K562 (cell line): ENCODE measurements around the gene RCE1. TPM values are rescaled to one million over a fixed set of nuclear protein-coding genes. Genes with fewer than 3 reads are reported as not detected.

Experiments
- DIDO1 ChIP-seq: fragments of 450-650 bp; IDR thresholded peaks from 2 replicates; pipeline ENCODE4 v1.6.1; 2016; ENCODE audit warnings: low read depth, missing biosample characterization, missing genetic modification characterization
- HSF4 ChIP-seq: fragments of 250-450 bp; sonication (Bioruptor Pico); IDR thresholded peaks from 2 replicates; pipeline ENCODE4 v2.1.2; 2022; ENCODE audit warnings: mild to moderate bottlenecking, moderate library complexity, borderline replicate concordance
- JUN ChIP-seq, 2 experiments: sonication (generic) in 1 of 2; formaldehyde crosslinking in 1 of 2; IDR thresholded peaks; 2 replicates each; pipeline versions ENCODE4 v1.6.1 to v1.8.0; 2012 to 2022; ENCODE audit warnings: borderline replicate concordance in 2 of 2, mild to moderate bottlenecking in 2 of 2, improper control_type of control experiment in 1 of 2, low read depth in 1 of 2, low read length in 1 of 2, missing genetic modification reagents in 1 of 2
- KLF6 ChIP-seq: fragments of 250-450 bp; sonication (Bioruptor Pico); IDR thresholded peaks from 2 replicates; pipeline ENCODE4 v1.4.0; 2020; ENCODE audit warnings: mild to moderate bottlenecking, moderate library complexity, borderline replicate concordance
- MEF2D ChIP-seq: conservative IDR thresholded peaks from 2 replicates; pipeline ENCODE4 v1.6.1; 2016; ENCODE audit warnings: low read depth, missing genetic modification characterization, missing compliant biosample characterization
- NR2C2 ChIP-seq, 2 experiments: fragments of 200-800 bp in 1 of 2; sonication (Bioruptor generic) in 1 of 2; sonication (generic) in 1 of 2; formaldehyde crosslinking in 1 of 2; IDR thresholded peaks; 2 replicates each; pipeline versions ENCODE4 v1.6.1 to v1.8.0; 2016 to 2022; ENCODE audit warnings: mild to moderate bottlenecking in 1 of 2, missing compliant biosample characterization in 1 of 2, missing genetic modification characterization in 1 of 2, missing genetic modification reagents in 1 of 2
- SIX5 ChIP-seq, 2 experiments: IDR thresholded peaks; 2 replicates each; pipeline ENCODE4 v1.6.1; 2011; ENCODE audit warnings: low read length in 2 of 2, borderline replicate concordance in 1 of 2, low read depth in 1 of 2, mild to moderate bottlenecking in 1 of 2, moderate library complexity in 1 of 2; ENCODE audit not compliant: insufficient read depth in 1 of 2
- SREBF2 ChIP-seq: sonication (generic); formaldehyde crosslinking; IDR thresholded peaks from 2 replicates; pipeline ENCODE4 v1.4.0; 2020; ENCODE audit warnings: mild to moderate bottlenecking, missing genetic modification reagents
- TCFL5 ChIP-seq: fragments of 250-450 bp; sonication (Bioruptor Pico); conservative IDR thresholded peaks from 2 replicates; pipeline ENCODE4 v1.6.1; 2021; ENCODE audit warnings: mild to moderate bottlenecking, moderate library complexity, matching md5 sums
- TOE1 ChIP-seq, 2 experiments: fragments of 450-650 bp in 1 of 2; sonication (generic) in 1 of 2; formaldehyde crosslinking in 1 of 2; IDR thresholded peaks; 2 replicates each; pipeline versions ENCODE4 v1.7.1 to v1.8.0; 2016 to 2022; ENCODE audit warnings: borderline replicate concordance in 2 of 2, mild to moderate bottlenecking in 2 of 2, antibody characterized with exemption in 1 of 2, inconsistent platforms in 1 of 2, low read depth in 1 of 2, missing genetic modification reagents in 1 of 2, moderate library complexity in 1 of 2
- WHSC1 ChIP-seq: IDR thresholded peaks from one replicate; pipeline ENCODE4 v1.6.1; 2012; ENCODE audit warnings: low read length, control low read depth, inconsistent platforms
- ZNF766 ChIP-seq: fragments of 200-800 bp; sonication (Bioruptor generic); conservative IDR thresholded peaks from 2 replicates; pipeline ENCODE4 v1.6.1; 2016; ENCODE audit warnings: missing genetic modification characterization, missing compliant biosample characterization
- polyA plus RNA-seq, 8 experiments: library from polyadenylated mRNA; depleted of rRNA in 4 of 8; stranded (reverse) in 5 of 8; unstranded in 3 of 8; fragments of >200 nt; fragmentation: Nextera tagmentation in 2 of 8; fragmentation: Illumina TruSeq in 1 of 8; extraction: Ambion mirVana in 2 of 8; extraction: Trizol in 1 of 8; gene quantifications; 2 replicates each; pipeline versions ENCODE4 v1.2.1 to v1.2.3, GENCODE V29; 2011 to 2014; ENCODE audit warnings: inconsistent platforms in 1 of 8, missing spikeins in 1 of 8
- total RNA-seq, 7 experiments: library from RNA; depleted of rRNA in 6 of 7; stranded (reverse); fragments of >200 nt in 6 of 7; fragmentation: Illumina TruSeq in 2 of 7; extraction: Trizol in 2 of 7; gene quantifications; 2 replicates each; pipeline versions ENCODE4 v1.2.1 to v1.2.3, GENCODE V29; 2011 to 2021; ENCODE audit warnings: low replicate concordance in 1 of 7
- TF ChIP-seq, protein P1 (sequence below): fragments of 250-450 bp; sonication (Bioruptor Pico); IDR thresholded peaks from 2 replicates; pipeline ENCODE4 v1.5.0; 2022; ENCODE audit warnings: mild to moderate bottlenecking

Gene RCE1
- total and polyA plus RNA-seq, 9 of the 15 experiments (the other 6 are each of a cell fraction or from before 2014, with no cell fraction given), result 0.75 to 41.5 (median 15.1) TPM

DNA sequence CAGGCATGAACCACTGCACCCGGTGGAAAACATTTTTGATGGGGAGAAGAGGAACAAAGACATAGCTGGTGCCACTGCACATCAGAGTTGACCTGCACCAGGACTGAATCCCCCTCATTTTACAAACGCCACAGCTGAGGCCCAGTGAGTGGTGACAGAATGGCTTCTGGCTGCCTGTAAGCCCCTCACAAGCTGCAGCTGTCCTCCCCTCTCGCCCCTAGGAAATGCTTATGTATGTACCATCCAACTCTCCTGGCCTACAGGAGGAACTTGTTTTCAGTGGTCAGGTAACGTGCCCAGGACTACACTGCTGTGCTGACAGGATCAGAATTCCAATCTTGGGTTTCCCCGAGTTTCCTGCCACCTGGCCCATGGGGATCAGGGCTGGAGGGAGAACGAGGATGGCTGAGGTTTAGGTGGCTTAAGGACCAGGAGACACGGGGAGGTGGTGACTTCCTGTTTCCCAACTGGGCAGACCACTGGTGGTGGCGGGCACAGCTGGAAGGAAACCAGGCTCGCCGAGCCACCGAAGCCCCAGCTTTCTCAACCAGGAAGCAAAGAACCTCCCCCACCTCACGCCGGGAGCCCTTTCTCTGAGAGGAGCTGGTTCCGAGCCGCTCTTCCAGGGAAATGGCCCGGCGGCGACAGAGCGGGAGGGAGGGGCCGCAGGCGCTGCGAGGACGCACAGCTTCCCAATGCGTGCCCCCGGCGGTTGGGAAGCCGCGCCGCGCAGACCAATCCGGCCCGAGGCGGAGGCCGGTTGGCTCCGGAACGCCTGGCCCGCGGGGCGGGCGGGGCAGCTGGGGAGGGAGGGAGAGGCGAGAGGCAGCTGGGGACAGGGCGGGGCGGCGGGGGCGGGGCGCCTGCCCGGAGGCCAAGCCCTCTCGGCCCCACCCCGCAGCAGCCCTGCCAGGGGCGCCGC is 12.6 kb downstream of the RCE1 start (continued):
- TF ChIP-seq, protein P1, sequence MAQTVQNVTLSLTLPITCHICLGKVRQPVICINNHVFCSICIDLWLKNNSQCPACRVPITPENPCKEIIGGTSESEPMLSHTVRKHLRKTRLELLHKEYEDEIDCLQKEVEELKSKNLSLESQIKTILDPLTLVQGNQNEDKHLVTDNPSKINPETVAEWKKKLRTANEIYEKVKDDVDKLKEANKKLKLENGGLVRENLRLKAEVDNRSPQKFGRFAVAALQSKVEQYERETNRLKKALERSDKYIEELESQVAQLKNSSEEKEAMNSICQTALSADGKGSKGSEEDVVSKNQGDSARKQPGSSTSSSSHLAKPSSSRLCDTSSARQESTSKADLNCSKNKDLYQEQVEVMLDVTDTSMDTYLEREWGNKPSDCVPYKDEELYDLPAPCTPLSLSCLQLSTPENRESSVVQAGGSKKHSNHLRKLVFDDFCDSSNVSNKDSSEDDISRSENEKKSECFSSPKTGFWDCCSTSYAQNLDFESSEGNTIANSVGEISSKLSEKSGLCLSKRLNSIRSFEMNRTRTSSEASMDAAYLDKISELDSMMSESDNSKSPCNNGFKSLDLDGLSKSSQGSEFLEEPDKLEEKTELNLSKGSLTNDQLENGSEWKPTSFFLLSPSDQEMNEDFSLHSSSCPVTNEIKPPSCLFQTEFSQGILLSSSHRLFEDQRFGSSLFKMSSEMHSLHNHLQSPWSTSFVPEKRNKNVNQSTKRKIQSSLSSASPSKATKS (CRISPR knock-in tag), result no peak
- TF ChIP-seq MEF2D (tag) (0 out of 2 replicates have a peak, but pooled peaks have one; percentile 57), SIX5 (IDR thresholded peaks at IDR 0.05; ENCODE audit: borderline replicate concordance in 1 of 2, insufficient read depth in 1 of 2, low read depth in 1 of 2, low read length in 2 of 2) (no peak), SREBF2 (CRISPR knock-in tag) (no peak), WHSC1 (no peak), ZNF766 (peak; percentile 8; the same call in 1 of the 2 replicates), DIDO1 (no peak), JUN (IDR thresholded peaks at IDR 0.05; ENCODE audit: borderline replicate concordance, low read depth, low read length) (no peak; the same call in 1 of the 2 replicates), JUN (CRISPR knock-in tag; IDR thresholded peaks at IDR 0.05; ENCODE audit: borderline replicate concordance) (peak; percentile 86; the same call in 1 of the 2 replicates), TOE1 (IDR thresholded peaks at IDR 0.05; ENCODE audit: borderline replicate concordance) (peak; percentile 40; the same call in 1 of the 2 replicates), TOE1 (CRISPR knock-in tag; IDR thresholded peaks at IDR 0.05; ENCODE audit: borderline replicate concordance, low read depth) (no peak), TCFL5 (no peak), KLF6 (peak; percentile 30; the same call in 1 of the 2 replicates), HSF4 (no peak), NR2C2 (CRISPR knock-in tag; IDR thresholded peaks at IDR 0.05) (peak; percentile 24; the same call in 1 of the 2 replicates), NR2C2 (tag; IDR thresholded peaks at IDR 0.05) (no peak)
